SU-DHL-6 (cell line): ENCODE data around the gene CYP24A1.

ENCODE experiments used
- EZH2phosphoT487 ChIP-seq: fragments of 200-600 bp; sonication (generic), shearing (Covaris generic); conservative IDR thresholded peaks from 2 replicates; pipeline ENCODE4 v1.6.1; 2018; ENCODE audit warnings: mild to moderate bottlenecking, antibody characterized with exemption, low read length, moderate library complexity, mixed read lengths
- TF ChIP-seq, protein P1 (sequence below): fragments of 200-600 bp; sonication (generic); IDR thresholded peaks from one replicate; pipeline ENCODE4 v1.5.1; 2017; ENCODE audit warnings: antibody characterized with exemption, mild to moderate bottlenecking, low read length, moderate library complexity; ENCODE audit not compliant: insufficient read depth, poor library complexity, severe bottlenecking

DNA sequence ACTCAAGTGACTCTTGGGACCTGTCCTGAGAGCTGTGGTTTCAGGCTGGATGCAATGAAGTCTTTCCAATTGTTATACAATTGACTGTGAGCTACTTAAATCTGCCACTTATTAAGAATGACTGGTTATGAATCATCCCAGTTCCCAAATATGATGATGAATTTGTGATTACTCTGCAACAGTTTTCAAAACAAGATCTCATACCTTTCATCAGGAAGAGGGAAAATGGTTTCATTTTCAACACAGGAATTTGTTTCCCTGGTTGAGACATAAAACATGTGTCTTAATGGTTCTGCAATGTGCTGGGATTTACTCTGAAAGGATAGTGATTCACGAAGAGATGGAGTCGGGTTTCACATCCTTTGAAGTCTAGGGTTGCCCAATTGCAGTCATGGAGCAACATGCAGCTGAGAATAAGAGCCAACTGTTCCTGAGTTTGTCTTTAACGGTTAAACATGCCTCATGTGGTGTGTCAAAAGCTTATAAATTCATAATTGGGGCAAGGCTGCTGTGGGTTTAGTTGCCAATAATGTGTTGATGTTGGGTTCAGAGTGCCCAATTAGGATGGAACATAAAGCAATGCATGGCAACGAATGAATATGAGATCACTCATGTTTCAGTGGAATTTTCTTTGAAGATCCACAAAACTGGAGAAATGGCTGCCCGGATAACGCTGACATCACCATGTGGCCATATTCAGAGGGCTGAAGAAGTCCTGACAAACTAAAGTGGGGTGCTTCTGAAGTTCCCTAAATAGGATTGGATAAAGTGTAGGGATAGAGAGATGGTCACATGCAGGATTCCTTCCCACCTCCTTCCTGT, 41.0 kb downstream of the CYP24A1 start:
- TF ChIP-seq, protein P1, sequence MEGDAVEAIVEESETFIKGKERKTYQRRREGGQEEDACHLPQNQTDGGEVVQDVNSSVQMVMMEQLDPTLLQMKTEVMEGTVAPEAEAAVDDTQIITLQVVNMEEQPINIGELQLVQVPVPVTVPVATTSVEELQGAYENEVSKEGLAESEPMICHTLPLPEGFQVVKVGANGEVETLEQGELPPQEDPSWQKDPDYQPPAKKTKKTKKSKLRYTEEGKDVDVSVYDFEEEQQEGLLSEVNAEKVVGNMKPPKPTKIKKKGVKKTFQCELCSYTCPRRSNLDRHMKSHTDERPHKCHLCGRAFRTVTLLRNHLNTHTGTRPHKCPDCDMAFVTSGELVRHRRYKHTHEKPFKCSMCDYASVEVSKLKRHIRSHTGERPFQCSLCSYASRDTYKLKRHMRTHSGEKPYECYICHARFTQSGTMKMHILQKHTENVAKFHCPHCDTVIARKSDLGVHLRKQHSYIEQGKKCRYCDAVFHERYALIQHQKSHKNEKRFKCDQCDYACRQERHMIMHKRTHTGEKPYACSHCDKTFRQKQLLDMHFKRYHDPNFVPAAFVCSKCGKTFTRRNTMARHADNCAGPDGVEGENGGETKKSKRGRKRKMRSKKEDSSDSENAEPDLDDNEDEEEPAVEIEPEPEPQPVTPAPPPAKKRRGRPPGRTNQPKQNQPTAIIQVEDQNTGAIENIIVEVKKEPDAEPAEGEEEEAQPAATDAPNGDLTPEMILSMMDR = no peak
- no peak for TF ChIP-seq EZH2phosphoT487
